GM18505 (cell line): ENCODE measurements around the gene VHLL.
"Not testable (repeated sequence)": the region's sequence is repeated elsewhere in the genome, so short reads cannot be mapped to it uniquely, and the experiment has no call there.

Experiments used
- ATAC-seq: cut with Tn5 transposase; IDR thresholded peaks from one replicate; pipeline ENCODE4 v1.9.1; 2021; ENCODE audit not compliant: unreplicated experiment
- POLR2A ChIP-seq: IDR thresholded peaks from 4 replicates; pipeline ENCODE4 v1.6.1; 2011; ENCODE audit warnings: borderline replicate concordance; ENCODE audit not compliant: insufficient read depth, insufficient read length; ENCODE audit errors: extremely low read depth

VHLL gene

DNA sequence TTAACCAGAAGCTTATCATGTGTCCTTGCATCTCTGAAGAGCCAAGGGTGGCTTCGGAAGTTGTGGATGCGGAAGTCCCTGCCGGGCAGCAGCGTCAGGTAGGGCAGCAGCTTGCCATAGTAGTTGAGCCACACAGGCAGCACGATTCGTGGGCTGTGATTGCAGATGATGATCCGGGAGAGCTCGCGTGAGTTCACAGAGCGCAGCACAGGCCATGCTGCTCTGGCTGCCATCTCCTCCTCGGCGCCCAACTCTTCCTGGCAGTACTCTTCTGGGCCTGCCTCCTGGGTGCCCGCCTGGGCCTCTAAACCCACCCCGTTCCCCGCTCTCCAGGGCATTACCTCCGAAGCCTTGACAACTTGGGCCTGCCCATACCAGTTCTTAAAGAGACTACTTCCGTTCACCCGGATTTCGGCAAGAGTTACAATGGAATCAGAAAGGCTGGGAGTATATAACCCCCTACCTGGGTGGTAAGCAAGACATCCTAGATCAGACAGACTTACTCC lies at the start of gene VHLL:
TSS of gene VHLL (minus strand) at position 456 of the 506 bp plus-strand sequence. CDS start at position 338, 118 bp downstream.
- no peak for ATAC-seq
- no peak for TF ChIP-seq POLR2A

GRCh38 chr1:156347331-156347730 lies 48.2 kb upstream of the VHLL start:
- TF ChIP-seq POLR2A = no peak
- no peak for ATAC-seq

DNA sequence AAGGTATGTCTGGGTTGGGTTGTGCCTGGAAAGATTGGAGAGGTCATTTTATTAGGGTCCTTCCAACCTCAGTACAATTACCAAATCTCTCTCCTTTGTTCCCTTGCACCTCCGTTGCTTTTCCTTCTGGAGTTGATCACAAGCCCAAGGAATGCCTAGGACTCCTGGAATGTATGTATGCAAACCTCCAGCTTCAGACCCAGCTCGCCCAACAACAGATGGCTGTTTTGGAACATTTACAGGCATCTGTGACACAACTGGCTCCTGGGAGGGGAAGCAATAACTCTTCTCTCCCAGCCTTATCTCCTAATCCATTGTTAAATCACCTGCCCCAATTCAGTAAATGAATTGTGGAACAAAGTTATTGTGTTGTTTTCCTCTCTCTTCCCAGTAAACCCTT lies 47.5 kb upstream of the VHLL start:
- ATAC-seq = no peak
- no peak for TF ChIP-seq POLR2A

GRCh38 chr1:156346035-156346434 lies 46.9 kb upstream of the VHLL start:
- ATAC-seq = not testable (repeated sequence)

DNA sequence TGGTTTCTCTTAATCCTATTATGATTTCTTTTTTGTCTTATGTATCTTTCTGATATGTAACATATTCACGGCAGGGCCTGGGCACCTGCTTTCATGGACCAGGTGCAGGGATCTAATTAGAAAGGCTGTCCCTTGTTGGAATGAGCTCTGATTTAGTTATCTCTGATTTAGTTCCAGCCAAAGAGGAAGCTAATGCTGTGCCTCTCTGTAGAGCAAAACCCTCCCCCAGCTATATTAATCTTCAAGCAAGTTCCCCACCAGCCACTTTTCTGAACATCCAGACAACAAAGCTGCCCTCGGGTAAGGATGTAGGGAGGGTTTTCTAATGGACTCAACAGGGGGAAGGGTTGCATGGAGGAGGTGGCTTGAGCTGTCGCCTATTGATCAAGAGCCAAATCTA lies 45.3 kb upstream of the VHLL start:
- TF ChIP-seq POLR2A = no peak
- ATAC-seq = no peak

- no peak for TF ChIP-seq POLR2A
- no peak for ATAC-seq
These were observed 43.3 kb upstream of the VHLL start for GRCh38 chr1:156342166-156342955.

DNA sequence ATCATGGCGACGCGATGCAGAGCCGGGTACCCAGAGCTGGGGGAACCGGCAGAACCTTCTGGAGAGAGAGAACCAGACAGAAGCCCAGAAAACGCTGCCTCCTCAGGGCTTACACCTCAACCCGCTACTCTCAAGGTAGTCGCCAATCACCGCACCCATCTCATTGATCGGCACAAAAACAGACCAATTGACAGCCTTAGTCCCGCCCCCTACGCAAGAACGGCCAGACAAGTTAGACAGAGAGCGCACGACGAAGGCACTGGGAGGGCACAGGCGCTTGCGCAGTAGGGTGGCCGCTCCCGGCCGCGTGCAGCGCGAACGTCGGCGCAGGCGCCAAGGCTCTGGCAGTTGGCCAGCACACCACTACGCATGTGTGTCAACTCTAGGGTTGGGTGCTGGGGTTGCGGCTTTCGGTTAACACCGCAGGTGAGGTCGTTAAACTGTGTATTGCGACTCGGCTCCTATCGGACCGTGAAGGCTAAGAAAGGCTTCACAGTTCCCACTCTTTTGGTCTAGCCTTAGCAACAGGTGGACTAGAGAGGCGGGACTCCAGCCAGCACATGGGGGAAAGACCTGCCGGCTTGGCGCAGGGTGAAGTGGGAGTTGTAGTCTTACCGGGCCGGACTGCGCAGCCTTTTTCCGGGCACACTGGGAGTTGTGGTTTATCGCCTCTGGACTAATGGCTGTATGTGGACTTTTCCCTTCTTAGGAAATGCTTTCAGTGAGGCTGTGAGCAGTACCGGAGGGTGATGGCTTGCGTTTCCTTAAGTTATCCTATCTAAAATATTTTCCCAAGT lies 39.3 kb upstream of the VHLL start, which contains the start of the genes CCT3 and TSACC:
TSS of gene CCT3 (minus strand) at position 113 of the 797 bp plus-strand sequence. CDS start at position 5, 108 bp downstream.
TSS of gene TSACC (plus strand) at position 347 of the 797 bp plus-strand sequence. CDS start 1,232 bp downstream, outside the sequence.
- TF ChIP-seq POLR2A = peak; percentile 93
- peak; percentile 87 for ATAC-seq

GRCh38 chr1:156337888-156338179 lies 38.7 kb upstream of the VHLL start:
- peak; percentile 1 for ATAC-seq
- no peak for TF ChIP-seq POLR2A

DNA sequence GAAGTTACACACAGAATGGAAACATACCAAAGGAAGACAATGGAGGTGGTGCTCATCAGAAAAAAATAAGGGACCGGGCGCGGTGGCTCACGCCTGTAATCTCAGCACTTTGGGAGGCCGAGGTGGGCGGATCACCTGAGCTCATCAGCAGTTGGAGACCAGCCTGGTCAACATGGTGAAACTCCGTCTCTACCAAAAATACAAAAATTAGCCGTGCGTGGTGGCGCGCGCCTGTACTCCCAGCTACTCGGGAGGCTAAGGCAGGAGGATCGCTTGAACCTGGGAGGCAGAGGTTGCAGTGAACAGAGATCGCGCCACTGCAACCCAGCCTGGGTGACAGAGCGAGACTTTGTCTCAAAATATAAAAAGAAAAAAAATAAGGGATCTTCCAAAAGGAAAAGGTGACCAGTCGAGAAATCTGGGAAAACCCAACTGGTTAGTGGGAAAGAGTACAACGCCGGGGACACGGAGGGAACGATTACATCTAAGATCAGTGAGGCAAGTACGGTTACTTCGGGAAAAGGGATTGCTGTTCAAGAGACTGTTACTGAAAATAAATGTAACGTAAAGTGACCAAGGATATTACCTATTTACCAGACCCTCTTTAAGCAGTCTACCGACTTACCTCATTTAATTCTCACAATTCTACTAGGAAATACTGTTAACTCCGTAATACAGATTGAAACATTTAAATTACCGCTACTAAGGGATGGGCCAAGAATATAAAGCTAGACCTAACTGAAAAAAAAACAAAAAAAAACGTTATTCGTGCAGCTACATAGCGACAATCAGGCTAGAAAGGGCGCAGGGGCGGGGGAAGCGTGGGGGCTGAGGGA lies 38.2 kb upstream of the VHLL start:
- no peak for ATAC-seq
- TF ChIP-seq POLR2A = no peak

- ATAC-seq = no peak
These were observed 37.1 kb upstream of the VHLL start for GRCh38 chr1:156336242-156336641.

DNA sequence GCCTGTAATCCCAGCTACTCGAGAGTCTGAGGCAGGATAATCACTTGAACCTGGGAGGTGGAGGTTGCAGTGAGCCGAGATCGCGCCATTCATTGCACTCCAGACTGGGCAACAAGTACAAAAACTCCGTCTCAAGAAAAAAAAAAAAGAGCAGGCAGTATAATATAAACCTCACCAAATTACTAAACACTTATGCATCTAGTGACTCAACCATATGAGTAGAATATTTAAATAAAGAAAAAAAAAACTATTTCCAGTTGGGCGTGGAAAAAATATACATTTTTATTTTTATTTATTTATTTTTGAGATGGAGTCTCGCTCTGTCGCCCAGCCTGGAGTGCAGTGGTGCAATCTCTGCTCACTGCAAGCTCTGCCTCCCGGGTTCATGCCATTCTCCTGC lies 24.1 kb upstream of the VHLL start:
- ATAC-seq = not testable (repeated sequence)

More at GRCh38 chr1:156336242-156336641, 37.1 kb upstream of the VHLL start:
- TF ChIP-seq POLR2A = no peak

GRCh38 chr1:156320560-156320959 lies 21.5 kb upstream of the VHLL start:
- TF ChIP-seq POLR2A = no peak
- ATAC-seq = no peak

DNA sequence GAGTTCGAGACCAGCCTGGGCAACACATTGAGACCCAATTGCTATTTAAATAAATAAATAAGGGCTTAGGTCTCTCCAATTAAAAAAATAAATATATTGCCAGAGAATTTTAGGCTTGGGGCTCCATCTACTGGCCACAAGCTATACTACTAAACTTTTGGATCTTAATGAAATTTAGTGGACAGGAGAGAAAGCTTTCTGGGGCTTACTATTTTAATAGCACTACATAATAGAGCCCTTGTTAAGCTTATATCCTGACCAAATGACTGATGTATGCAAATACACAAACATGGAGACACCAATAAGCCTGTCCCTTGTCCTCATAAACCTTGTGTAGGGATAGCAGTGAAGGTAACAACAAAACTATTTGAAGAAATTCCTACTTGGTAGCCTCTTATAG lies 20.6 kb upstream of the VHLL start:
- ATAC-seq = no peak
- TF ChIP-seq POLR2A = no peak
